Omental fat pad (tissue), 4 donors: ENCODE results near the gene DYSF. TPM values are rescaled to one million over a fixed set of nuclear protein-coding genes. Genes with fewer than 3 reads are reported as not detected.

Experiments
- ATAC-seq: fragments of 150-250 bp; one replicate; pipeline ENCODE4 v1.9.1; 2016; ENCODE audit warnings: mild to moderate bottlenecking, moderate library complexity; ENCODE audit not compliant: low FRiP score
- DNase-seq: peaks from one replicate; pipeline ENCODE4 v3.0.0-alpha.2; 2019; ENCODE audit warnings: low spot score
- total RNA-seq, 4 donors: library from RNA; depleted of rRNA; stranded (reverse); fragments of >200 nt; gene quantifications; one replicate each; pipeline ENCODE4 v1.1.0, GENCODE V29; 2016
- TF ChIP-seq, protein P1 (sequence below), 3 donors: fragments of 450-650 bp; IDR thresholded peaks; one replicate each; pipeline ENCODE4 v1.5.1; 2016 to 2017; ENCODE audit warnings: antibody characterized with exemption in 3 of 3, mild to moderate bottlenecking in 3 of 3, moderate library complexity in 2 of 3

The DYSF gene
- total RNA-seq, 4 donors from 2014 or later, result 7.9 to 70.5 (median 17.8) TPM

DNA sequence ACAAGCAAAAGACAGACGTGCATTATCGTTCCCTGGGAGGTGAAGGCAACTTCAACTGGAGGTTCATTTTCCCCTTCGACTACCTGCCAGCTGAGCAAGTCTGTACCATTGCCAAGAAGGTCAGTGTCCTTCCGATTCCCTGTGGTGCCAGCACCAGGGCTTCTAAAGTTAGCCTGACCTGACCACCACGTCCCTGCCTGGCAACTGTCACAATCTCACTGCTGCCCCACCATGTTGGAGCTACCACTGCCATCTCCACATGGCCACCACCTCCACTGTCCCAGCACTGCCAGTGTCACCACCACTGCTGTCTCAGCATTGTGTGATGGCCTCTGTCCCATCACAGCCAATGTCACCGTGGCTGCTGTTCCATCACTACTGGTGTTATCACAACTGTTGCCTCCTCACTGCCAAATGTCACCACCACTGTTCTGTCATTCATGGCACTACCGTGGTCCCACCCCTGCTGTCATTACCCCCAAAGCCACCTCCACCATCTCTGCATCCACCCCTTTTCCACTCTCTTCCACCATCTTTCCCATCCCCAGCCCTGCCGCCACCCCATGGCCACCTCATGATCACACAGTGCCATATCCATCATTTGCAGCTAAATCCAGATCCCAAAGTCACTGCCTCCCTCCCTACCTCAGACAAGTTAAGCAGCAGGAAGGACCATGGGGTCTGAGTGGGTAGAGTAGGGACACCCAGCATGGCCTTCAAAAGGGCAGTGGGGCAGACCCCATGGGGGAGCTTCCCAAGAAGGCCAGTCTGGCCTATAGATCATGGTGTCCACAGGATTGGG, 216.5 kb downstream of the DYSF start:
- TF ChIP-seq, protein P1, sequence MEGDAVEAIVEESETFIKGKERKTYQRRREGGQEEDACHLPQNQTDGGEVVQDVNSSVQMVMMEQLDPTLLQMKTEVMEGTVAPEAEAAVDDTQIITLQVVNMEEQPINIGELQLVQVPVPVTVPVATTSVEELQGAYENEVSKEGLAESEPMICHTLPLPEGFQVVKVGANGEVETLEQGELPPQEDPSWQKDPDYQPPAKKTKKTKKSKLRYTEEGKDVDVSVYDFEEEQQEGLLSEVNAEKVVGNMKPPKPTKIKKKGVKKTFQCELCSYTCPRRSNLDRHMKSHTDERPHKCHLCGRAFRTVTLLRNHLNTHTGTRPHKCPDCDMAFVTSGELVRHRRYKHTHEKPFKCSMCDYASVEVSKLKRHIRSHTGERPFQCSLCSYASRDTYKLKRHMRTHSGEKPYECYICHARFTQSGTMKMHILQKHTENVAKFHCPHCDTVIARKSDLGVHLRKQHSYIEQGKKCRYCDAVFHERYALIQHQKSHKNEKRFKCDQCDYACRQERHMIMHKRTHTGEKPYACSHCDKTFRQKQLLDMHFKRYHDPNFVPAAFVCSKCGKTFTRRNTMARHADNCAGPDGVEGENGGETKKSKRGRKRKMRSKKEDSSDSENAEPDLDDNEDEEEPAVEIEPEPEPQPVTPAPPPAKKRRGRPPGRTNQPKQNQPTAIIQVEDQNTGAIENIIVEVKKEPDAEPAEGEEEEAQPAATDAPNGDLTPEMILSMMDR (IDR thresholded peaks at IDR 0.05), result no peak
- DNase-seq (no peak), ATAC-seq (no peak)

DNA sequence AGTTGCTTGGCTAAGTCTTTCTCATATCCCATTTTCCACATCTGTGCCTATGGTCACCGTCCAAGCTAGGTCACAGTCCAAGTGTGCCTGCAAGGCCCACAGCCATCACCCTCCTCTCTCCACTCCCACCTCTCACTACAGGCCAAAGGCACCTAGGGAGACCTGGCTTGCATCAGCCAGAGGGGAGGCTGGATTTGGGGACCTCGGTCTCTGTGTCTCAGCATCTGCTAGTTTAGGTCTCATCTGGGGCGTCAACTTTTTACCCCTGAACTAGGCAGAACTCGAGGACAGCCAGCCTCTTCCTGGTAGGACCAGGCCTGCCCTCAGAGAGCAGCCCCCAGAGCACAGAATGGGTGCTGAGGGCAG, 217.1 kb downstream of the DYSF start:
- no peak for DNase-seq
- ATAC-seq, result no peak

DNA sequence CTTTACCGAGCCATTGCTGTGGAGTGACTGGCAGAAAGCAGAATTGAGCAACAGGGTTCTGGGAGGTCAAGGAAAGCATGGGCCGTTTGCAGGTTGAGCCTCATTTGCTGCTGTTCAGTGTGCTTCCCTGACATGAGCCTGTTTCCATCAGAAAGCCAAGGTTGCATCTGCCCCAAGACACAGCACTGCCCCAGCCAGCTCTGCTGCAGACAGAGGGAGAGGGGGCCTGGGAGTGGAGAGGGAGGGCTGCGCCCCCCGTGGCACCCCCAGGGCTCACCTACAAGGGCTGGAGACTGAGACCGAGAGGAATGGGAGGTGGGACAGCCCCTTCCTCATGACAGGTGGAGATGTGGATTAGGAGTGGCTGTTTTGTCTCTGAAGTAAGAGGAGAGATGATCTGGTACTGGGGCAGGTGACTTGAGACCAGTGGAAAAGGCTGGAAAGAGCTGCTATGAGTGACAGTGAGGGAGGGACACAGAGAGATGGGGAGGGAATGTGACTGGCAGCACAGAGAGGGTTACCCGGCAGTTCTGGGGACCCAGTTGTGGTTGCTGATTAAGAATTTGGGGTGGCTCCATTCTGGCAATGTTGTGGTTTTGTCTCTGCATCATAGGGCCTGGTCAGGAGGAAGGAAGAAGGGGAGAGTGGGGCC, 218.0 kb downstream of the DYSF start:
- TF ChIP-seq, protein P1 (IDR thresholded peaks at IDR 0.05), result no peak
- DNase-seq (no peak), ATAC-seq (no peak)

More for the DNA sequence above, 217.1 kb downstream of the DYSF start:
- TF ChIP-seq, protein P1 (IDR thresholded peaks at IDR 0.05), result no peak

DNA sequence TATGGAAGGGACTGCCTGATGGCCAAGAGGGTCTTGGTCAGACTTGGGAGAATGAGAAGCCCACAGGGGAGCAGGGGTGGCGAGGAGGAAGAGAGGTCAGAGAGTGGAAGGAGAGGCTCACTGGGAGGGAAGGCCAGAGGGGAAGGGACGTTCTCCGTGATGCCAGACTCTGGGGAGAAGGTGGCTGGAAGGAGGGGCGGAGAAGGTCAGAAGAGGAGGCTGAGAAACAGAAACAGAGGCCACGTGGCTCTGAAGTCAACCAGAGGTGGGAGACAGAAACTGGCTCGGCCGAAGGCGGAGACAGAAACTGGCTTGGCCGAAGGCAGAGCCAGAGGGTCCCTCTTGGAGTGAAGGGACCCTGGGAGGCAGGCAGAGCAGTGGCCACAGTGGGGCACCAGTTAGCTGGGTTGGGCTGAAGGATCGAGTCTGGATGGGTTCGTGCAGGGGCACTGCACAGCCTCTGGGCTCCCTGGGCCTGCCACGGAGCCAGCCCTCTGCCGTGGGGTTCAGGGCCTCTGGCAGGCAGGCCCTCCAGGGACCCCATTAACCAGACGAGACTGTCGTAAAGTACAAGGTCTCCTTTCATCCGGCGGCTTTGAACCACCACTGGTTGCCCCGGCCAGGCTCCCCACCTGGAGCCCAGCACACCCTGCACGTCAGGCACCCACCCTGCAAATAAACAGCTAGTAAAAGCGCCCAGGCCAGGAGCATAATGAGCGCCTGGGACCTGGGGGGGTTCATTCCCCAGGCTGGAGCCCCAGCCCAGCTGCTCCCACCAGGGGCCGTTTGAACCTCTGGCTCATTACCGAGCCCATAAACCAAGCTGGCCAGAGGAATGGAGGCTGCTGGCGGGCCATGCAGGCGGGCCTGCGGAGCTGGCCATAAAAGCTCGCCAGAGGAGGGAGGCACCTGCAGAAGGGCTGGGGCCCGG, 218.8 kb downstream of the DYSF start:
- no peak for ATAC-seq
- TF ChIP-seq, protein P1 (IDR thresholded peaks at IDR 0.05), result no peak
- DNase-seq, result no peak

DNA sequence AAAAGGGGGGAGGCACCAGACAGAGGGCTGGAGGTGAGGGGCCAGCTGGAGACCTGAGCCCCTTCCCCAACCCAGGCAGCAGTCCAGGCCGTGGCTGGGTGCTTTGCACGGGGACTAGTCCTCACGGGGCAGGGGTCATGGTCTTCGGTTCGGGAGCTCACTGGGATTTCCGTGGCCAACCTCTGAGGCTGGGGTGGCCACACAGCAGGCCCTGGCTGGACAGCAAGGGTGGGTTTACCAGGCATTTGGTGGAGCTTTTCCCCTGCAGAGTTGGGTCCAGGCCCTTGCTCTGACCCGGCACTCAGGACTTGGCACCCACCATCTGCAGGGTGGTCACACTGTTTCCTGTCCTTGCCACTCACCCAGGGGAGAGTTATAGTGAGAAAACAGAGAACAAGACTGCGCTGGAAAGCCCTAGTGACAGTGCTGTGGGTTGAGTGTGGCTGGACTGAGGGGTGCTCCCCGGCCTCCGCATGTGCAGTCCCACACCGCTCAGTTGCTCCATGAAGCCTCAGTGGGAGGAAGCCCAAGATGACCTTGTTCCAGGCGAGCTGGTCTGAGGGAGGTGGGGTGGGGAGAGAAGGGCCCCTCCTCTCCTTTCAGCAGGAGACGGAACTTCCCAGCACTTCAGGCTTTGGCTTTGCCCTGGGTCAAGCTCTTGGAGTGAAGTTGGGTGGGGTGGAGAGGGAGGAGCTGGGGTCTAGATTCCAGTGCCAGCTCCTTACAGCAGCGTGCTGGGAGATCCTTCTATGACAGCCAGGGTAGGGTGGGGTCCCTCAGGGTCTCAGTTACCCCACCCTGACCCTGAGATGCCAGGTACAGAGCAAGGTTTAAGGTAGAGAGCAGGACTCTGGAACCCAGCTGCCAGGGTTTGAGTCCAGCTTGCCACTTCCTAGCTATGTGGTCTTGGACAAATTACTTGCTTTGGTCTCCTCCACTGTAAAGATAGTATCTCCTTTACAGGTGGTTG, 219.8 kb downstream of the DYSF start:
- TF ChIP-seq, protein P1 (IDR thresholded peaks at IDR 0.05), result no peak
- ATAC-seq (peak; percentile 31), DNase-seq (no peak)
